HG03575 (cell line): Measurements from ENCODE around the gene TBXAS1.

Source experiments
- ATAC-seq: cut with Tn5 transposase; IDR thresholded peaks from one replicate; pipeline ENCODE4 v1.9.1; 2021; ENCODE audit not compliant: unreplicated experiment, insufficient number of reproducible peaks, low FRiP score; ENCODE audit errors: extremely low read depth

The TBXAS1 gene

GRCh38 chr7:139958599-139959284, 129.7 kb downstream of the TBXAS1 start:
- no peak for ATAC-seq

DNA sequence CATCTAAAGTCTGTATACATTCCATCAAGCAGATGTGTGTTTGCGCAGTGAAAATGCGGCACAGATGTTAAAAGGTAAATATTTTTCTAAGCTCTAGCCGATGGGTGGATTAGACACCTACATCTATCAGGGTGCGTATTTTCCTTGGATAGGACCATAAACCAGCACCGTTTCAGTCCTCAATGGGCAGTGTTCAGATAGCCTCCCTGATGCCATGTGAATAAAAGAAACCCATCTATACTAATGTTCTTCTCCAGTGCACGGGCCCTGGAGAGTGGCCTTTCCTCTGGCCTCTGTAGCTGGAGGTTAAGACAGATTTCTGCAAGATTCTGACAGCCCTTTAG, 130.2 kb downstream of the TBXAS1 start:
- ATAC-seq, result no peak

- no peak for ATAC-seq
Measured at GRCh38 chr7:139959718-139960117, 130.7 kb downstream of the TBXAS1 start.

DNA sequence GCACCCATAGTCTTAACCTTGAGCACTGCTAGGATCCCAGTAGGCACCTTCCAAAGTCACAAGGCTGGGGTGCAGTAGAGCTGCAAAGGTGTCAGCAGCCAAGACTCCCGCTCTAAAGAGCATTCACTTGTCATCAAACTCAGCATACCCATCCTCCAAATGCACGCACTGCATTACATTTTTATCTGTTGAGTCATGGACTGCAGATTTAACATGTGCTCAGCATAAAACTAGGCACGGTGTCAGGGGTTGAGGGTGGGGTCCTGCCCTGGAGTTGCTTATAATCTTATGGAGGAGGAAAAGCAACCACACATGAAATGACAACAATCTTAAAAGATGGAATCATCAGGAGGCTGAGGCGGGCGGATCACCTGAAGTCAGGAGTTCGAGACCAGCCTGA, 131.1 kb downstream of the TBXAS1 start:
- no peak for ATAC-seq

DNA sequence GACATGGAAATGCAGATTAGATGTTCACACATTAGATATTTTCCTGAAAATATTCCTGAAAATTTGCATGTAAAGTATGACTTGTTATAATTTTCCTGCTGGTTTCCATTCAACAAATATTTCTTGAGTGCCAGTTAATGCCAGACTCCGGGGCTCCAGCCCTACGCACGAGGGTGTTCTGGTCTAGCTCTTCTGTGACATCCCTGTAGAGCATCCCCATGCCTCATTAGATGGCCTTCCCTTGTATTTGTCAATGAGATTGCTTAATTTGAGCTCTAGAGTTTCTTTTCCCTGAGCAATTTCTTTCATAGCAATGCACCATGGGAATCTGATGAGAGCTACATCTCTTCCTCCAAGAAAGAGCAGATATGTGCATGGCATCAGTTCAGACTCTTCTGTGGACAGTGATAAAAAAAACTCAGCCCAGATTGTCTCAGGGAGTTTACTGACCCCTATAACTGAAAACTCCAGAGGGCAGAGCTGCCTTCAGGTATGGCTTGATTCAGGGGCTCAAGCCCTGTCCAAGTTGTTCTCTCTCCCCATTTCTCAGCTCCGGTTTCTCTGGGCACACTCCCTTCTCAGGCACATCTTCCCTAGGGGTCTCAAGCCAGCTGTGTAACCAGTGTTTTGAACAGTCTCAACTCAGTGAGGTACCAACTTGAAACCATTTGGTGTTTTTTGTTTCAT, 137.0 kb downstream of the TBXAS1 start:
- ATAC-seq, result no peak

DNA sequence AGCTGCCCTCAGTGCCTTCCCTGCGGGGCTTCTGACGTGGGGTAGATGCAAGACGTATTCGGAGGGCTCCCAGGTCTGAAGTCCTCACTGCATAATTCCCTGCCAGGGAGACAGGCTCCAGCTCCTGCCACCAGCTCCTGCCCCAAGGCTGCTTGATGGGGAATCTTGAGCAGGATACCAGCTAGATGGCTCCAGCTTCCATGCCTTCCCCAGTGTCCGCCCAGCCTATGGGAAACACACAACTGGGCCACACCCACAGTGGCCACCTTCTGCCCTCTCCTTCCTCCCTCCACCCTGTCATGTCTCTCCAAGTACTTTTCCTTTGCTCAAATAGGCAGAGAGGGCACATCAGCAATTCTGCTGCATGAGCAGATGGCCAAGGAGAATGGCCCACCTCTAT, 137.9 kb downstream of the TBXAS1 start:
- ATAC-seq, result no peak

- no peak for ATAC-seq
Measured at GRCh38 chr7:139968931-139969330, 139.9 kb downstream of the TBXAS1 start.

DNA sequence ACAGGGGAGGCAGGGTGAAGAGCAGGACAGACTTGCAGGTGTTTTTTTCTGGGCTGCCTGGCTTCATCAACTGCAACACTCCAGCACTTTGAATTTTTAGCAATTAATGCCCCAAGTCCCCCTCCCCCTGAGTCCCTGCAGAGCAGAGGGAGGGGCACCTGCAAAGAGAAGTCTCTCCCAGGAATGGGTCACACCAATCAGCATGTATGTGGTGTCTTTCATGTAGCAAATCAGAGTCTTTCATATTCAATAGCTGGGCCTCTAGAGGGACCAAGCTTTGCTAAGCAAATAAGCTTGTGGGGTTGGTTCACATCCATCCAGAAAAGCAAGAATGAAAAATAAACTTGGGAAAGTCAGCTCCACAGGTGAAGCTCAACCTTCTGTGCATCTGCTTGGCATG, 143.0 kb downstream of the TBXAS1 start:
- no peak for ATAC-seq

- no peak for ATAC-seq
Measured at GRCh38 chr7:139973101-139974050, 144.3 kb downstream of the TBXAS1 start.

DNA sequence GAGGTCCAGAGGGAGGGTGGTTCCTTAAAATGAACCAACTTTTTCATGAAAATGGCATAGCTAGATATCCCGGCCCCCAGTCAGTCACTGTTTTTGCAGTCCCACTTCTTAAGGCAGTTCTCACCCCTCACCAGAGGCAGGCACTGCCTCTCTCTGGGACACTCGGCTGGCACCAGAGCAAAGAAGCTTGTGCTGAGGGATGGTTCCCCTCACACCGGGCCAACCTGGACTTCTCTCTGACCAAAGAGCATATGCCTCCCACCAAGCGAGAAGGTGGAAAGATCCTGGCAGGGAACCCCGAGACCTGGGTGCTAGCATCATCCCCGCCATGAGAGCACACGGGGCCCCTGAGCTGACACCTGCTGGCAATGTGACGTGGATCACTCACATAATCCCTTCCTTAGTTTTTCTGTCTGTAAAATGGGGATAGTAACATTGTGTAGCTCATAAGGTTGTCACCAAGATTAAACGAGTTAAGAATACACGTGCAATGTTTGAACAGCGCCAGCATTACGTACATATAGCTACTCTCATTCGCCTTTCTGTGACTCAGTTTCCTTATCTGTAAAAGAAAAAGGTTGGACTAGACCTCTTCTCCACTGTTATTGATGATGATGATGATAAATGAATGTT, 145.2 kb downstream of the TBXAS1 start:
- ATAC-seq, result no peak

- ATAC-seq, result no peak
Measured at GRCh38 chr7:139976055-139976837, 147.2 kb downstream of the TBXAS1 start.

DNA sequence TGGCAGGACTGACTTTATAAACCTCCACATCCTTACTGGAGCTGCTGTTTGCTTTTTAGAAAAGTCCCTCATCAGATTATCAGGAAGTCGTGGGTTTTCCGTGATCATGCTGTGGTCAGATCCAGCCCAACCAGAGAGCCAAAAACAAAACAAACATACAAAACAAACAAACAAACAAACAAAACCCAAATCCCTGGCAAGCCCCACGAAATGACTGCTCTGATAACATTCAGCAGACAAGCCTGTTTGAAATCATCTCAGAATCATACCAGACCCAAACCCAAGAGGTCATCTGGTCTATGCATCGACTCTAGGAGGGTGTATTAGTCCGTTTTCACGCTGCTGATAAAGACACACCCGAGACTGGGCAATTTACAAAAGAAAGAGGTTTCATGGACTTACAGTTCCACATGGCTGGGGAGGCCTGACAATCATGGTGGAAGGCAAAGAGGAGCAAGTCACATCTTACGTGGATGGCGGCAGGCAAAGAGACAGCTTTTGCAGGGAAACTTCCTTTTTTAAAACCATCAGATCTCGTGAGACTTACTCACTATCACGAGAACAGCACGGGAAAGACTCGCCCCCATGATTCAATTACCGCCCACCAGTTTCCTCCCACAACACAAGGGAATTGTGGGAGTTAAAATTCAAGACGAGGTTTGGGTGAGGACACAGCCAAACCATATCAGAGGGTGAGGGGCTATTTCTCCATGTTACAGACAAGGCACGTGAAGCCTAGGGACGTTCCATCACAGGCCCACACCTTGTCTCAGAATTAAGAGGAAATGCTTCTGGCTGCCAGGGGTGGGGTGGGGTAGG, 148.0 kb downstream of the TBXAS1 start:
- ATAC-seq, result no peak

- ATAC-seq, result no peak
Measured at GRCh38 chr7:139981511-139981895, 152.4 kb downstream of the TBXAS1 start.

- no peak for ATAC-seq
Measured at GRCh38 chr7:139982927-139983920, 154.2 kb downstream of the TBXAS1 start.

- ATAC-seq, result no peak
Measured at GRCh38 chr7:139984642-139985539, 155.8 kb downstream of the TBXAS1 start.

GRCh38 chr7:139985811-139986210, 156.7 kb downstream of the TBXAS1 start:
- no peak for ATAC-seq
